Hepatocyte (in vitro differentiated cells): ENCODE results near the gene CFTR. TPM values are rescaled to one million over a fixed set of nuclear protein-coding genes. Genes with fewer than 3 reads are reported as not detected.

Experiments used
- DNase-seq: peaks from one replicate; pipeline ENCODE4 v3.0.0-alpha.2; 2016; ENCODE audit warnings: low spot score
- H2AFZ ChIP-seq: fragments of 200-600 bp; sonication (generic); 2 replicates; pipeline ENCODE4 v1.6.0; 2016; ENCODE audit warnings: antibody characterized with exemption, mild to moderate bottlenecking
- H3K27ac ChIP-seq: fragments of 200-600 bp; sonication (generic); 2 replicates; pipeline ENCODE4 v1.5.1; 2016; ENCODE audit warnings: mild to moderate bottlenecking
- H3K27me3 ChIP-seq: fragments of 200-600 bp; sonication (generic); 2 replicates; pipeline ENCODE4 v1.6.1; 2016
- H3K36me3 ChIP-seq: fragments of 200-600 bp; sonication (generic); replicated peaks from 2 replicates; pipeline ENCODE4 v1.5.1; 2016; ENCODE audit warnings: low read depth; ENCODE audit not compliant: insufficient read depth
- H3K4me1 ChIP-seq: fragments of 200-600 bp; sonication (generic); 2 replicates; pipeline ENCODE4 v1.5.1; 2016; ENCODE audit warnings: mild to moderate bottlenecking, moderate library complexity; ENCODE audit not compliant: insufficient read depth
- H3K4me2 ChIP-seq: fragments of 200-600 bp; sonication (generic); 2 replicates; pipeline ENCODE4 v1.6.0; 2016
- H3K4me3 ChIP-seq: fragments of 200-600 bp; sonication (generic); 2 replicates; pipeline ENCODE4 v1.5.1; 2016; ENCODE audit warnings: mild to moderate bottlenecking
- H3K79me2 ChIP-seq: fragments of 200-600 bp; sonication (generic); 2 replicates; pipeline ENCODE4 v1.6.0; 2017; ENCODE audit warnings: mild to moderate bottlenecking
- H3K9me2 ChIP-seq: fragments of 200-600 bp; sonication (generic); replicated peaks from 2 replicates; pipeline ENCODE4 v1.6.0; 2017; ENCODE audit warnings: mild to moderate bottlenecking; ENCODE audit not compliant: insufficient read depth
- H3K9me3 ChIP-seq: fragments of 200-600 bp; sonication (generic); 2 replicates; pipeline ENCODE4 v1.5.1; 2016; ENCODE audit warnings: low read depth, mild to moderate bottlenecking
- H4K20me1 ChIP-seq: fragments of 200-600 bp; sonication (generic); 2 replicates; pipeline ENCODE4 v1.6.0; 2016; ENCODE audit warnings: mild to moderate bottlenecking; ENCODE audit not compliant: insufficient read depth, poor library complexity, severe bottlenecking
- CTCF ChIP-seq: fragments of 200-600 bp; sonication (generic); IDR thresholded peaks from 2 replicates; pipeline ENCODE4 v1.5.1; 2016; ENCODE audit warnings: antibody characterized with exemption, mild to moderate bottlenecking; ENCODE audit not compliant: poor library complexity
- EZH2 ChIP-seq: fragments of 200-600 bp; sonication (generic); IDR thresholded peaks from 2 replicates; pipeline ENCODE4 v1.6.1; 2016; ENCODE audit warnings: antibody characterized with exemption, mild to moderate bottlenecking, borderline replicate concordance
- EZH2phosphoT487 ChIP-seq: fragments of 200-600 bp; sonication (generic); IDR thresholded peaks from one replicate; pipeline ENCODE4 v1.6.1; 2018; ENCODE audit warnings: antibody characterized with exemption, mild to moderate bottlenecking, low read depth, moderate library complexity; ENCODE audit not compliant: unreplicated experiment, severe bottlenecking
- WGBS: methylation state at CpG from one replicate; pipeline ENCODE4 v1.1.6; 2016; ENCODE audit warnings: low lambda C conversion rate; ENCODE audit errors: missing lambda C conversion rate; 5-methylcytosine and 5-hydroxymethylcytosine counted together
- polyA plus RNA-seq: library from polyadenylated mRNA; unstranded; fragments of >200 nt; fragmentation: Nextera tagmentation; extraction: Ambion mirVana; gene quantifications from 2 replicates; pipeline ENCODE4 v1.2.1, GENCODE V29; 2016
- total RNA-seq: library from RNA; depleted of rRNA; stranded (reverse); fragments of >200 nt; gene quantifications from 2 replicates; pipeline ENCODE4 v1.2.3, GENCODE V29; 2014

Gene CFTR
- total and polyA plus RNA-seq, 2 experiments from 2014 or later, result 29.8 to 72.9 TPM

- TF ChIP-seq EZH2 (no peak), CTCF (no peak), EZH2phosphoT487 (no peak)
- peaks cover 3% of the 10 kb centered on the region for H3K4me1 ChIP-seq
- H3K27ac ChIP-seq, result no peak overlapping the region
Observed at GRCh38 chr7:117530390-117530789, 50.6 kb downstream of the CFTR start.

GRCh38 chr7:117531595-117532244 lies 51.9 kb downstream of the CFTR start:
- H3K27ac ChIP-seq, result peak overlapping the region; percentile 39
- WGBS, result 92% methylated on average over 3 of the region's 3 CpGs

More at GRCh38 chr7:117530390-117530789, 50.6 kb downstream of the CFTR start:
- DNase-seq, result no peak
- Histone ChIP-seq H3K4me3 (no peak overlapping the region), H3K4me2 (no peak overlapping the region), H4K20me1 (no peaks in the 10 kb centered on the region), H3K79me2 (no peaks in the 10 kb centered on the region), H3K9me3 (no peaks in the 10 kb centered on the region), H2AFZ (no peak overlapping the region), H3K9me2 (no peaks in the 10 kb centered on the region), H3K27me3 (no peaks in the 10 kb centered on the region), H3K36me3 (no peaks in the 10 kb centered on the region)

DNA sequence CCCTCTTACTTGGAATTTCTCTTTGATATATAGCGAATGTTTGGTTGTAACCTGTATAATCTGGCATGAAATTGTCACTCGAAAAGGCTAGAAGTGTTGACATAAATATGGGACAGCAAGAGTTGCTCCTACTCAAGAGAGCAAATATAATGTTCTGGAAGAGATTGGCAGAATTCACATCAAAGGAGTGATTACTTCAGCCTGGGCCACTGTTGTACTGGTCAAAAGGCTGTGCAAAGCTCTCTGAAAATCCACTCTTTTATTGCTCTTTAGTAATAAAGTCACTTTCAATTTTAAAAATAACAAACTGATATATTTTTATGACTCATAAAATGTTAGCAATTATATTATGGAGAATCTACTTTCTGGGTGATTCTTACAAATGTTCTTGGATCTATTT lies 58.2 kb downstream of the CFTR start:
- no peaks in the 10 kb centered on the region for H3K27me3 ChIP-seq
- H2AFZ ChIP-seq, result no peak overlapping the region
- H3K9me3 ChIP-seq, result no peaks in the 10 kb centered on the region
- no peak overlapping the region for H3K4me2 ChIP-seq
- no peaks in the 10 kb centered on the region for H3K79me2 ChIP-seq
- no peak for TF ChIP-seq CTCF
- TF ChIP-seq EZH2, result no peak
- TF ChIP-seq EZH2phosphoT487, result no peak
- H3K4me1 ChIP-seq, result peaks cover 3% of the 10 kb centered on the region
- no peak for DNase-seq
- no peaks in the 10 kb centered on the region for H3K9me2 ChIP-seq
- no peak overlapping the region for H3K27ac ChIP-seq
- 72% methylated on average over 2 of the region's 2 CpGs for WGBS
- no peaks in the 10 kb centered on the region for H3K36me3 ChIP-seq
- H3K4me3 ChIP-seq, result no peak overlapping the region
- H4K20me1 ChIP-seq, result no peaks in the 10 kb centered on the region

More at GRCh38 chr7:117531595-117532244, 51.9 kb downstream of the CFTR start:
- TF ChIP-seq EZH2phosphoT487 (no peak), EZH2 (no peak), CTCF (no peak)
- Histone ChIP-seq H2AFZ (no peak overlapping the region), H3K4me2 (no peak overlapping the region), H3K4me3 (no peak overlapping the region), H3K79me2 (no peaks in the 10 kb centered on the region), H3K36me3 (no peaks in the 10 kb centered on the region), H3K4me1 (peaks cover 3% of the 10 kb centered on the region), H3K9me3 (no peaks in the 10 kb centered on the region), H4K20me1 (no peaks in the 10 kb centered on the region), H3K9me2 (no peaks in the 10 kb centered on the region), H3K27me3 (no peaks in the 10 kb centered on the region)
- no peak for DNase-seq
